Stimulated activated CD8-positive, alpha-beta memory T cell treated with anti-CD3 and anti-CD28 coated beads, Interleukin-15, amount 100 ng/mL, for 24 hours (primary cell): Measurements from ENCODE around the gene TSPAN4.

Source experiments
- DNase-seq: peaks from one replicate; pipeline ENCODE4 v3.0.0-alpha.2; 2020; ENCODE audit warnings: low read depth

TSPAN4 gene

GRCh38 chr11:850775-851763 is 8.4 kb downstream of the TSPAN4 start:
- DNase-seq = no peak

- DNase-seq = no peak
Observed at GRCh38 chr11:852762-853161, 10.1 kb downstream of the TSPAN4 start.

- DNase-seq = no peak
Observed at GRCh38 chr11:853682-854448, 11.2 kb downstream of the TSPAN4 start.

GRCh38 chr11:854601-855329 is 12.1 kb downstream of the TSPAN4 start:
- no peak for DNase-seq

- DNase-seq = no peak
Observed at GRCh38 chr11:855330-855674, 12.7 kb downstream of the TSPAN4 start.

GRCh38 chr11:855796-856195 is 13.1 kb downstream of the TSPAN4 start:
- DNase-seq = no peak

GRCh38 chr11:856397-856796 is 13.7 kb downstream of the TSPAN4 start:
- no peak for DNase-seq

GRCh38 chr11:858053-858761 is 15.6 kb downstream of the TSPAN4 start:
- DNase-seq = no peak

- DNase-seq = no peak
Observed at GRCh38 chr11:858762-859339, 16.2 kb downstream of the TSPAN4 start.

- DNase-seq = no peak
Observed at GRCh38 chr11:859394-860131, 16.9 kb downstream of the TSPAN4 start.

GRCh38 chr11:860234-861104 is 17.8 kb downstream of the TSPAN4 start:
- DNase-seq = no peak

GRCh38 chr11:861105-861479 is 18.4 kb downstream of the TSPAN4 start:
- no peak for DNase-seq

- no peak for DNase-seq
Observed at GRCh38 chr11:862081-862661, 19.5 kb downstream of the TSPAN4 start.

- DNase-seq = no peak
Observed at GRCh38 chr11:862696-863022, 20.0 kb downstream of the TSPAN4 start.

- no peak for DNase-seq
Observed at GRCh38 chr11:863023-863909, 20.6 kb downstream of the TSPAN4 start.

GRCh38 chr11:863910-864827 is 21.5 kb downstream of the TSPAN4 start:
- no peak for DNase-seq

- no peak for DNase-seq
Observed at GRCh38 chr11:864898-865297, 22.2 kb downstream of the TSPAN4 start.
